ENCODE data around the gene FOXD2.

DNA sequence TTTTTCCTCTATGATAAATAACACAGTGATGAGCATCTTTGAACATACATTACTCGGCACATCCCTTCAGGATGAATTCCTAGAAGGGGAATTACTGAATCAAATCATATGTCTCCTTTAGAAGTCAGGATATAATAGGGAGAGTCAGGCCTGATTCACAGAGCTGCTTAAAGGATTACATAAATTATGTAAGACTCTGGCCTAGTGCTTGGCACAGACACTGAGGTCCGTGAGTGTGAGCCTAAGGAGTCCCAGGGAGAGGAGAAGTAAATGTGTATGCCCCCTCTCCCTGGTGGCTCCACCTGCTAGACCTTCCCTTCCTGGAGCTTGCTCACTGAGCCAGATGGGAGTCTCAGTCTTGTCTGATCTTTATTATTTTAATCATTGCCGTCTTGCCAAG is 30.4 kb upstream of the FOXD2 start:
- TF ChIP-seq, protein P1, sequence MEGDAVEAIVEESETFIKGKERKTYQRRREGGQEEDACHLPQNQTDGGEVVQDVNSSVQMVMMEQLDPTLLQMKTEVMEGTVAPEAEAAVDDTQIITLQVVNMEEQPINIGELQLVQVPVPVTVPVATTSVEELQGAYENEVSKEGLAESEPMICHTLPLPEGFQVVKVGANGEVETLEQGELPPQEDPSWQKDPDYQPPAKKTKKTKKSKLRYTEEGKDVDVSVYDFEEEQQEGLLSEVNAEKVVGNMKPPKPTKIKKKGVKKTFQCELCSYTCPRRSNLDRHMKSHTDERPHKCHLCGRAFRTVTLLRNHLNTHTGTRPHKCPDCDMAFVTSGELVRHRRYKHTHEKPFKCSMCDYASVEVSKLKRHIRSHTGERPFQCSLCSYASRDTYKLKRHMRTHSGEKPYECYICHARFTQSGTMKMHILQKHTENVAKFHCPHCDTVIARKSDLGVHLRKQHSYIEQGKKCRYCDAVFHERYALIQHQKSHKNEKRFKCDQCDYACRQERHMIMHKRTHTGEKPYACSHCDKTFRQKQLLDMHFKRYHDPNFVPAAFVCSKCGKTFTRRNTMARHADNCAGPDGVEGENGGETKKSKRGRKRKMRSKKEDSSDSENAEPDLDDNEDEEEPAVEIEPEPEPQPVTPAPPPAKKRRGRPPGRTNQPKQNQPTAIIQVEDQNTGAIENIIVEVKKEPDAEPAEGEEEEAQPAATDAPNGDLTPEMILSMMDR (IDR thresholded peaks at IDR 0.05) = no peak
- no peak for TF ChIP-seq JUND (IDR thresholded peaks at IDR 0.05)
- TF ChIP-seq, protein P2, sequence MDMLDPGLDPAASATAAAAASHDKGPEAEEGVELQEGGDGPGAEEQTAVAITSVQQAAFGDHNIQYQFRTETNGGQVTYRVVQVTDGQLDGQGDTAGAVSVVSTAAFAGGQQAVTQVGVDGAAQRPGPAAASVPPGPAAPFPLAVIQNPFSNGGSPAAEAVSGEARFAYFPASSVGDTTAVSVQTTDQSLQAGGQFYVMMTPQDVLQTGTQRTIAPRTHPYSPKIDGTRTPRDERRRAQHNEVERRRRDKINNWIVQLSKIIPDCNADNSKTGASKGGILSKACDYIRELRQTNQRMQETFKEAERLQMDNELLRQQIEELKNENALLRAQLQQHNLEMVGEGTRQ (IDR thresholded peaks at IDR 0.05; ENCODE audit: borderline replicate concordance, low read depth, low read length) = no peak
- TF ChIP-seq EZH2phosphoT487 (IDR thresholded peaks at IDR 0.05; ENCODE audit: borderline replicate concordance, low read depth) = no peak
- no peak for TF ChIP-seq POLR2AphosphoS5 (IDR thresholded peaks at IDR 0.05; ENCODE audit: low read depth, low read length)
- no peak for TF ChIP-seq RCOR1 (IDR thresholded peaks at IDR 0.05; ENCODE audit: low read length)
- no peak for TF ChIP-seq SMC3 (IDR thresholded peaks at IDR 0.05; ENCODE audit: low read depth, low read length)
- TF ChIP-seq RAD21 (IDR thresholded peaks at IDR 0.05; ENCODE audit: low read length) = no peak
- TF ChIP-seq, protein P3, sequence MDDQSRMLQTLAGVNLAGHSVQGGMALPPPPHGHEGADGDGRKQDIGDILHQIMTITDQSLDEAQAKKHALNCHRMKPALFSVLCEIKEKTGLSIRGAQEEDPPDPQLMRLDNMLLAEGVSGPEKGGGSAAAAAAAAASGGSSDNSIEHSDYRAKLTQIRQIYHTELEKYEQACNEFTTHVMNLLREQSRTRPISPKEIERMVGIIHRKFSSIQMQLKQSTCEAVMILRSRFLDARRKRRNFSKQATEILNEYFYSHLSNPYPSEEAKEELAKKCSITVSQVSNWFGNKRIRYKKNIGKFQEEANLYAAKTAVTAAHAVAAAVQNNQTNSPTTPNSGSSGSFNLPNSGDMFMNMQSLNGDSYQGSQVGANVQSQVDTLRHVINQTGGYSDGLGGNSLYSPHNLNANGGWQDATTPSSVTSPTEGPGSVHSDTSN (IDR thresholded peaks at IDR 0.05) = no peak
